GM18907 (cell line): ENCODE measurements around the gene FMOD.

ENCODE experiments used
- ATAC-seq: cut with Tn5 transposase; IDR thresholded peaks from one replicate; pipeline ENCODE4 v1.9.1; 2021; ENCODE audit warnings: mild to moderate bottlenecking, moderate library complexity; ENCODE audit not compliant: unreplicated experiment

FMOD gene

DNA sequence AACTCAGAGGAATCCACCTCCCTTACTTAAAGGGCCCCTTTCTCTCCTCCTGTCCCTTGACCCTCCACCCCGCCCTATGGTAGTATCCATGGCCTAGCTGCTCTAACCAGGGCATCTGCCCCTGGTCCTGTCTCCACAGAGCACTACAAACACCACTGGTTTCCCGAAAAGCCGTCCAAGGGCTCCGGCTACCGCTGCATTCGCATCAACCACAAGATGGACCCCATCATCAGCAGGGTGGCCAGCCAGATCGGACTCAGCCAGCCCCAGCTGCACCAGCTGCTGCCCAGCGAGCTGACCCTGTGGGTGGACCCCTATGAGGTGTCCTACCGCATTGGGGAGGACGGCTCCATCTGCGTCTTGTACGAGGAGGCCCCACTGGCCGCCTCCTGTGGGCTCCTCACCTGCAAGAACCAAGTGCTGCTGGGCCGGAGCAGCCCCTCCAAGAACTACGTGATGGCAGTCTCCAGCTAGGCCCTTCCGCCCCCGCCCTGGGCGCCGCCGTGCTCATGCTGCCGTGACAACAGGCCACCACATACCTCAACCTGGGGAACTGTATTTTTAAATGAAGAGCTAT, 43.9 kb downstream of the FMOD start:
- ATAC-seq = no peak

DNA sequence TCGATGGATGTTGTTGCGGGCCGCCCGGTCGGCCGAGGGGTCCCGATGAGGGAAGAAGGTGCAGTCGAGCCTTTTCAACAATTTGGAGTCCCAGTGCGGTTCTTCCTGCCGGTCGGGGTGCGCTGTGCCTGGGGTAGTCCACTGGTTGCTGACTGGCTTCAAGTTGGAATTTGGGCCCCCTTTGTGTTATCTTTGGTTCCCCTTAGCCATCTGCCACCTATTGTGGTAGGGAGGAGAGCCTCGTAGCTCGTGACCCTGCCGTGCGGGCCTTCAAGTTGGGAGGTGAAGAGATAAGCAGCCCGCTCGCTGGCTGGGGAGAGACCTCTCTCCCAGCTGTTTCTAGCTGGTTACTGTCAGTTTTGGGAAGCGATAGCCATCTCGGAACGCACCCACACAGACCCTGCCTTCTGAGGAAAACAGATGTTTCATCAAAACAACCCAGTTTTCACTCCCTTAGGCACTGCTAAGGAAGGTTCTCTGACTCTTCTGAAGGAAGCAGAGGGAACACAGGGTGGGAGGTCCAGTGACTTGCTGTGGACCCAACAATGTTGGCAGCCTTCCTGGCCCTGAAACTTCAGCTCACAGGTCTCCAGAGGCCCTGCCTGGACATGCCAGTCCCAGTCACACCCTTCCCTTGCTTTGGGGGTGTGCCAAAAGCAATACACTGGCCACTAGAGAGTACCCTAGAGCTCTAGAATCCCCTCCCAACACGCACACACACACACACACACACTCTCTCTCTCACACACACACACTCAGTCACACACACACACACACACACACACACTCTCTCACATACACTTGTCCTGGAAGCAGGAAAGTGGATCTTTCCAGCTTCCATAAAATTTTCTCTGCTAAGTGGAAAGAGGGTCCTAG, 44.6 kb downstream of the FMOD start:
- no peak for ATAC-seq

DNA sequence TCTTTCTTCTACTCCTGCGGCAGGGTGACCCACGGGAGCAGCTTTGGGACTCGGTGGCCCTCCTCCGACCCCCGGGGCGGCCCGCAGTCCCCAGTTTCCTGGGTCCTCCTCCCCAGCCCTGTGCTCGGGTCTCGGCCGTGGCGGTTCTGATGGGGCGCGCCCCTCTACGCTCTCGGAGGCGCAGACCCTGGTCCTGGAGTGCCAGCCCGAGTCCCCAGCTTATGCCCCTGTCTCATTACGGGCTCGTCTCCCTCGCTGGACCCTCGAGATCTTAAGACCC, 45.2 kb downstream of the FMOD start:
- ATAC-seq = peak; percentile 16

DNA sequence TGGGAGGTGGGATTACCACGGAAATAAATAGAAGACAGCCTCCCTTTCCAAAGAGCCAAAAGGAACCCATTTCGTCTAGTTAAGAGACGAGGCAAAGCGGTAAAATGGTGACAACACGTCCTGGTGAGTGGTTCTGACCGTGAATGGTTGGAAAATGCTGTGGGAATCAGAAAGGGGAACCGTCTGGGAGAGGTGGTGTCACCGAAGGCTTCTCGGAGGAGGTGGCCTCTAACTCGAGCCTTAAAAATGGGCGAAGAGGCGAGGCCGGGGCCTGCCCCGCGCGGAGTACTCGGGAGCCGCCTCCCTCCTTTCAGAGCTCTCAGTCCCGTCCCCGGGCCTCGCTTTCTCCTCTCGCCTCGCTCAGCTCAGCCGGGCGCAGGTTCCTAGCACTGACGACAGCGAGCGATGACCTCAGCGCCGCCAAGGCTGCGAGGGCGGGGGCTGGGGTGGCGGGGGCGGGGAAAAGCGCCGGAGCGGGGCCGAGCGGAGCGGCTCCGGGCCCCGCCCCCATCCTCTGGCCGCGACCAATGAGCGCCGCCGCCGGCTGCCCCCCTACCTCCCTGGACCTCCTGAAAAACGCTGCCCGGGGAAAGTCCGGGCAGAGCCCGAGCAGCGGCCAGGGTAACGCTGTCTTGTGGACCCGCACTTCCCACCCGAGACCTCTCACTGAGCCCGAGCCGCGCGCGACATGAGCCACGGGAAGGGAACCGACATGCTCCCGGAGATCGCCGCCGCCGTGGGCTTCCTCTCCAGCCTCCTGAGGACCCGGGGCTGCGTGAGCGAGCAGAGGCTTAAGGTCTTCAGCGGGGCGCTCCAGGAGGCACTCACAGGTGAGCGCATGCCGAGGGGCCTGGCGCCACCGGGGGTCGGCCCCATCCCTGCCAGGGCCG, 45.8 kb downstream of the FMOD start, which contains the start of gene BTG2:
TSS of gene BTG2 (plus strand) at position 601 of the 890 bp plus-strand sequence. CDS start at position 689, 88 bp downstream.
- peak; percentile 77 for ATAC-seq

DNA sequence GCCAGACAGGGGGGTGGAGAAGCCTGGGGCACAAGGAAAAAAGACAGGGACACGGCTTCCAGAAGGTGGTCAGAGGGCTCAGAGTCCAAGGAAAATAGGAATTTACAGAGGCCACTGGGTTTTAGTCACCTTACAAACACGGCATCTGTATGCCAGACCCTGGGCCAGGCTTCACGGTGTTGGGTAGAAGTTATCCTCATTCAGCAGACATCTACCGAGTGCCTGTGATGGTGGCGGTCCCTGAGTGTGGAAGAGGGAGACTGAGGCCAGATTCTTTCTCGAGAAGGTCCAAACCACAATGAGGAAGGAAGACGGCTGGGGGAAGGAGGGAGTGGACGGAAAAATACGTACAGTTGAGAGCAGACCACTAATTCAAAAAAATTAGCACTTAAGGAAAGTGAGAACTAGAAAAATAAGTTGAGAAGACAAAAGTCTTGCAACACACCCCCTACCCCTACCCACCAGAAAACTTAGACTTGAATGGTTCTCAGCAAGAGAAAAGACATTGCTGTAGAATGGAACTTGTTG, 46.5 kb downstream of the FMOD start:
- ATAC-seq = no peak

DNA sequence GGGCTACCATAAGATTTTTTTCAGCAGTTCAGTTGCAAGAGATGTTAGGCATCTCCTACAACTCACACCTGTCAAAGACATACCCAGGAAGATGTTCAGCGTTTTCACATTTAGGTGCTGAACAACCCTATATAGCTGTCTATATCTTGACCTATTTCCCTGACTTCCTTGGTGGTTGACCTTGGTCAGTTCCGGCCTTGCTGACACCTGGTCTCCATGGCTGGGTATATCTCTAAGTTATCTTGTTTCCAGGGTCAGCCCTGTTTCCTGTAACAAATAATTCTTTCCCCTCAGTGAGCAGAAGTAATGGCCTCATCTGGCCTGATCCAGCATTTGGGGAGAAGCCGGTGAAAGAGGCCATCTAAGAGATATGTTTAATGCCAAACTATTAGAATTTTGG, 48.0 kb downstream of the FMOD start:
- no peak for ATAC-seq

DNA sequence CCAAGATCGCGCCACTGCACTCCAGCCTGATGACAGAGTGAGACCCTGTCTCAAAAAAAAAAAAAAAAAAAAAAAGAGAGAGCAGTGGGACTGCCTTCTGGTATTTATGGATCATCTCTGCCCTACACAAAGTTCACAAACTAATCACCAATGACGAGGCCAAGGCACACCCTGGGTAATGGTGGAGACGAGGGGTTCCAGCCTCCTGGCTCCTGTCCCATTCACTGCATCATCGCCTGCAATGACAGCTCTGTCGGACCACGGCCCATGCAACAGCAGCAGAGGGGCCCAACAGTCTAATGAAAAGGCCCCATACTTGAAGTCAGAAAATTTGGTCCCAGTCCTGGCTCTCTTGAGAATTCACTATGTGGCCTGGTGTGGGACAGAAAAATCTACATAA, 48.5 kb downstream of the FMOD start:
- no peak for ATAC-seq

DNA sequence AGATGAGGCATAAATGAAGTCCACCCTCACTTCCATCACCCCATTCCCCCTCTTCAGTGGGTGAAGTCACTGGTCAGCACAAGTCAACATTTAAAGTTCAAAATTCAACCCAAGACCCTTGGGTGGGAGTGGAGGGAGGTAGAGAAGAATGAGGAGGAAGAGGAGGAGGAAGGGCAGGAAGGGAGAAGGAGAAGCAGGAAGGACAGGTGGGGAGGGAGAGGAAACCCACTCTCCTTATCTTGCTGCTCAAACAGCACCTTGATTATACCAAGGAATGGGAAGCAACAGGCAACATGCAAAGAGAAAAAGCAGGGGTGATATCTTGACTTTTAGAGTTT, 49.6 kb downstream of the FMOD start:
- ATAC-seq = no peak

DNA sequence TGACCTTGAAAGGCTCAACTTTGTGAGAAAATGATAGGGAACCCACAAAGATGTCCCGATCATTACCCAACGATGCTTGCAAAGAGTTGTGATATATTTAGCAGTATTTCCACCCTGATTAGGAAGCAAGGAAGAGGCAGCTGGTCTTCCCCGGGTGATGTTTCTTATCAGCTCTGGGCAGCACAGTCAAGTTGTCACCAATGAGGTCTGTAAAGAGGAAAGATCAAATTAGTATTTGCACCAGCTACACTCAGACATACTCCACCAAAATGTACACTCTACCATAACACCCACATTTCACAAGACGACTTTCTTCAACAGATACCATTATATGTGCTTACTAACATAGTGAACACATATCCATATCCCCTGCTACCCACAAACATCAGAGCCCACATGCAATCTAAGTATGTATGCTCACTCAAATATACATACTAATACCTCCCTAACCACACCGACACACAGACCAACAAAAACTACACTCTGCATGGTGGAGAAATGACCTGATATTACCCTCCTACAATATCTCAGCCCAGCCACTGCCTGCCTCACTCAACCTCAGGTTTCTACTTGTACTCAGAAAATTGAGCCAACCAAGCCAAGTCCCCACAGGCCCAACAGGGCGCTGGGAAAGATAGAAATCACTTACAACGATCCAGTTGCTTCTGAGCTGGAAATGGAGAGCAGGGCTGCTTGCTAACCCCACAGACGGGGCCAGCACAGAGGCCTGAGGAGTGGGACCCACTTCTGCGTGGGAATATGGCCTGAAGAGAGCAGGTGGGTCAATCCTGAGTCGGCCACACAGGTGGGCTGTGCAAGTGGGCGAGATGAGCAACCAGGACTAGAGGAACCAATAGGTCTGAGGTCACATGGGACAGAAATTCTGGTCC, 50.2 kb downstream of the FMOD start:
- no peak for ATAC-seq

DNA sequence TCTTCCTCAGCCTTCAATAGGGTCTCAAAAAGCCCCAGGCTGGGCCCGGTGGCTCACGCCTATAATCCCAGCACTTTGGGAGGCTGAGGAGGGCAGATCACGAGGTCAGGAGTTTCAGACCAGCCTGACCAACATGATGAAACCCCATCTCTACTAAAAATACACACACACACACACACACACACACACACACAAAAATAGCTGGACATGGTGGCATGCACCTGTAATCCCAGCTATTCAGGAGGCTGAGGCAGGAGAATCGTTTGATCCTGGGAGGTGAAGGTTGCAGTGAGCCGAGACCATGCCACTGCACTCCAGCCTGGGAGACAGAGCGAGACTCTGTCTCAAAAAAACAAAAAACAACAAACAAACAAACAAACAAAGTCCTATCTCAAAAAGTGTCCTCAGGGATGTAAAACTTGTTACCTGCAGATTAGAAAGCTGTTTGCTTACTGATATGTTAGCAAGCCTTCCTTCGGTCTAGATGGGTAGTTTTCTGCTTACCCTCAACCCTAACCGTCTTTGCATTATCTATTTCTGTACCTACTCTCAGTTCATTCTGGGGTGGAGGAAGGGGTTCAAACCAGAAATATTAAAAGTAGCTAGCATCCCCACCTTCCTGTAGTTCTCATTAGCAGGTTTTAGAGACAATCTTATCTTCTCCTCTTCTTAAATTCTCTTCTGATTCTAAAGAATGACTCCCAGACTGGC, 51.0 kb downstream of the FMOD start:
- peak; percentile 15 for ATAC-seq

DNA sequence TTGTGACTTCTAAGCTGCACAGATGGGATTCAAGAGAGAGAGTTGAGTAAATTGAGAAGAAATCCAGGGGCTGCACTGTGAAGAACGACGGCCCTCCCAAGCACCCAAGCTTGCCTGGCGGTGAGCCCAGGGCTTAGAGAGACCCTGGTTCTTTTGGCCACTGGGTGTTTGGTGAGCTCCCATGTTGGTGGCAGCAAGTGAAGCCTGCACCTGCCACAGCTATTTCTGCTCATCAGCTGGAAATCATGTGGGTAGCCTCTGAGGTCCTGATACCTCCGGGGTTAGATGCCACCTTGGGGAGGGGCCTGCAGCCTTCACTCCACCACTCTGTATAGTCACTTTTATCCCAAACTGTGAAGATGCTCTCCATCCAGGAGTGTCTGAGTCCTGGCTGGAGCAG, 51.8 kb downstream of the FMOD start:
- ATAC-seq = peak; percentile 59

DNA sequence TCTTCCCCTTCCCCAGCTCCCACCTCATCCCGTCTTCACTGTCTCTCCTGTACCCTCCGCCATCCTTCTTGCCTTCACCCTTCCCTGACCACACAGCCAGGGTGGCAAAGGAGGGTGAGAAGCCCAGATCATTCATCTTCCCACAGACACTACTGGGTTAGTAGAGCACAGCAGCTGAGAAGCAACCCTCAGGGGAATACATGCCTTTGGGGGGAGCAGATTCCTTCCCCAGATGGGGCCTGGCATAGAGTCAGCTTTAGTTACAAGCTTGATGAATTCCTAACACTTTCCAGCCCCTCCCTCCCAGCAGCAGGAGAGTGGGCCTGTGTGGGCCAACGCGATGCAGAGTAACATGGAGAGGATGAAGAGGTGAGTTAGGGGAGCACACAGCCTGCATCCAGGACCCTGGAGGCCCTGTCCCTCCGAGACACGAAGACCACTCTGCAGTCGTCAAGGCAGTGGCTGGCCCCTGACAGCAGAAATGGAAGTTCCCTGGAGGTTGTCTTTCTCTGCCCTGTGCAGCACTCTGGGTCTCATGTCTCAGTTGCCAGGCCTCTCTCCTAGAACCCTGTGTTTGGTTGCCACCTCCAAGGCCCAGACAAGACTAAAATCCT, 54.4 kb downstream of the FMOD start:
- no peak for ATAC-seq

DNA sequence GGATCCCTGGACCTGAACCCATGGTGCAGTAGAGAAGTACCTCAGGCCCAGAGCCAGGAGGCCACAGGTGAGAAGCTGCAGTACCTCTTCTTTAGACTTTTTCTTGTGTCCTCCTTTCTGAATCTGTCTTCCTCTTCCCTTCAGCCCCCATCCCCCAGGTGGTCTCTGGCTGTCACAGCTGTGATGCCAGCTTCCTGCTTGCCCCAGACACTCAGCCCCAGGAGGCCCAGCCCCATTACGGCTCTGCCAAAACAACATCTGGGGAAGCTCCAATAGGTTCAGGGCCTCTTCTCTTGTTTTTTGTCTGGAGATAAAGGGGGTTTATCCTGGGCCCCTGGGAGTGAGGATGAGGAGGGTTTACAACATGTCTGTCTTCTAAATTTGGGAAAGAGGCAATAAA, 55.1 kb downstream of the FMOD start:
- ATAC-seq = no peak

DNA sequence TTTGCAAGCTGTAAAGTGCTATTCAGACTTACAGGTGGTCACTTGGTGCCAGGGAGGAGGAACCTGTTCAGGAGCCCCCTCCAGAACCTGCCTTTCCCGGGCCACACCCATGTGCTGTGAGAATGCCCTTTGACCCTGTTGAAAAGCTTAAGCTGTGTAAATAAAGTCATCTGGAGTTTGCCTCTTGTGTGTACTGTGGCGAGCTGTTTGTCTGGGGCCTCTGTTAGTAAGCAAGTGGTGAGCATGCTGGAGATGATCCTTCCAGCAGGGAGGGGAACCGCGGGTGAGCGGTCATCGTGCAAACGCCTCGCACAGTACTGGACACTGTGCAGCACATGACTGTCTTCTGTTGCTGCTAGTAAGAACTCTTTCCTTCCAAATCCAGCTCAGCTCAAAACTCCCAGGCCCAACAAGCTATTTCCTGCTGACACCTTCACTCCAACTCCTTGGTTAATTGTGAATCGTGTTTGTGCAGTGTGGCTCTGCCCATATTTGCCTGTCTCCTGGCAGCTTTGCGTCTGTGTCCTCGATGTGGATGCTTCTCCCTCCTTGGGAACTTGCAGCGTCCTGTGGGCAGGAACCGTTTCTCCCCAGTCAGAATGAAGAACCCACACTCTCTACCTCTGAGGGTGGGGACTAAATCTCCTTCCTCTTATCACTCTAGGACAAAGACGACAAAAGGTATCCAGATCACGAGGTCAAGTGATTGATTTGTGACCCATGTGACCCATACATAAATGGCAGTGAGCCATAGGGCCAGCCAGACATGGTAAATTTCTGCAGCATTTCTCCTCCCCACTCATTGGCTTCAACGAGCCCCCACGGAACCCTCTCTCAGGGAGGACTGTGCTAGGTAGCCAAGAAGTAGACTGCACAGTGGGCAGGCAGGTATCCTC, 59.5 kb downstream of the FMOD start:
- ATAC-seq = no peak
